BJ (cell line): ENCODE results near the gene ZC3H12C. TPM values are rescaled to one million over a fixed set of nuclear protein-coding genes. Genes with fewer than 3 reads are reported as not detected.

Experiments
- CTCF ChIA-PET: fragments of 350-600 bp; formaldehyde crosslinking; extraction: SDS; loops from one replicate; lab custom pipeline; 2021; ENCODE audit warnings: antibody characterized with exemption, inconsistent platforms; lab: Yijun Ruan, JAX
- POLR2A ChIA-PET: fragments of 300-600 bp; sonication (Branson Sonifier 250); formaldehyde crosslinking; extraction: SDS; loops from one replicate; lab custom pipeline; 2021; ENCODE audit warnings: antibody characterized with exemption; lab: Charles Lee
- DNase-seq: peaks from one replicate; pipeline ENCODE4 v3.0.0-alpha.2; 2011; ENCODE audit warnings: low read depth
- H3K27me3 ChIP-seq: 2 replicates; pipeline ENCODE4 v1.6.0; 2011; ENCODE audit warnings: low read length; ENCODE audit not compliant: control insufficient read depth, insufficient read depth
- H3K36me3 ChIP-seq: 2 replicates; pipeline ENCODE4 v1.5.1; 2011; ENCODE audit warnings: low read length; ENCODE audit not compliant: control insufficient read depth, insufficient read depth
- H3K4me3 ChIP-seq: 2 replicates; pipeline ENCODE4 v1.5.1; 2011; ENCODE audit warnings: low read depth, mild to moderate bottlenecking, control low read depth, low read length
- CTCF ChIP-seq: IDR thresholded peaks from 2 replicates; pipeline ENCODE4 v1.5.1; 2011; ENCODE audit warnings: low read depth, mild to moderate bottlenecking, control low read depth, inconsistent platforms, low read length, moderate library complexity; ENCODE audit not compliant: insufficient read depth
- polyA plus RNA-seq: library from polyadenylated mRNA; depleted of rRNA; stranded (reverse); fragments of >200 nt; gene quantifications from 2 replicates; pipeline ENCODE4 v1.2.3, GENCODE V29; 2011

Gene ZC3H12C
- polyA plus RNA-seq, 1 experiment: 5.2 TPM

GRCh38 chr11:110133160-110133559 lies 40.0 kb downstream of the ZC3H12C start:
- Histone ChIP-seq H3K4me3 (no peak overlapping the region), H3K36me3 (no peaks in the 10 kb centered on the region), H3K27me3 (no peaks in the 10 kb centered on the region)
- TF ChIP-seq CTCF: no peak
- ChIA-PET POLR2A (no interaction called here), CTCF (no interaction called here)
- DNase-seq: no peak

- no peak overlapping the region for H3K4me3 ChIP-seq
- no peaks in the 10 kb centered on the region for H3K27me3 ChIP-seq
- ChIA-PET POLR2A (no interaction called here), CTCF (interaction anchor here (1.5 to 1.6 kb wide), 2 partner anchors 11 to 13 kb away, joined by 3 to 5 read pairs; no protein-coding TSS in a partner anchor)
- no peaks in the 10 kb centered on the region for H3K36me3 ChIP-seq
- DNase-seq: no peak
- TF ChIP-seq CTCF: no peak
Measured at GRCh38 chr11:110134110-110134509, 40.9 kb downstream of the ZC3H12C start.

GRCh38 chr11:110141812-110142211 lies 48.6 kb downstream of the ZC3H12C start:
- DNase-seq: no peak
- Histone ChIP-seq H3K36me3 (no peaks in the 10 kb centered on the region), H3K4me3 (no peak overlapping the region), H3K27me3 (no peaks in the 10 kb centered on the region)
- no peak for TF ChIP-seq CTCF
- CTCF ChIA-PET: interaction anchor here (0.8 kb wide), 1 partner anchor 573 kb away, joined by 3 read pairs; no protein-coding TSS in a partner anchor
- POLR2A ChIA-PET: no interaction called here

GRCh38 chr11:110147962-110148709 lies 54.9 kb downstream of the ZC3H12C start:
- Histone ChIP-seq H3K36me3 (no peaks in the 10 kb centered on the region), H3K4me3 (no peak overlapping the region), H3K27me3 (no peaks in the 10 kb centered on the region)
- no peak for TF ChIP-seq CTCF
- DNase-seq: no peak
- CTCF ChIA-PET: interaction anchor here (2.0 kb wide), 1 partner anchor 11 kb away, joined by 7 read pairs; no protein-coding TSS in a partner anchor
- POLR2A ChIA-PET: no interaction called here

- ChIA-PET POLR2A (no interaction called here), CTCF (interaction anchor here (2.0 kb wide), 1 partner anchor 10 kb away, joined by 7 read pairs; no protein-coding TSS in a partner anchor)
- Histone ChIP-seq H3K27me3 (no peaks in the 10 kb centered on the region), H3K4me3 (no peak overlapping the region), H3K36me3 (no peaks in the 10 kb centered on the region)
- TF ChIP-seq CTCF: no peak
- no peak for DNase-seq
Measured at GRCh38 chr11:110148775-110149744, 55.9 kb downstream of the ZC3H12C start.
